ENCODE measurements around the gene FAM50A.

Gene FAM50A

DNA sequence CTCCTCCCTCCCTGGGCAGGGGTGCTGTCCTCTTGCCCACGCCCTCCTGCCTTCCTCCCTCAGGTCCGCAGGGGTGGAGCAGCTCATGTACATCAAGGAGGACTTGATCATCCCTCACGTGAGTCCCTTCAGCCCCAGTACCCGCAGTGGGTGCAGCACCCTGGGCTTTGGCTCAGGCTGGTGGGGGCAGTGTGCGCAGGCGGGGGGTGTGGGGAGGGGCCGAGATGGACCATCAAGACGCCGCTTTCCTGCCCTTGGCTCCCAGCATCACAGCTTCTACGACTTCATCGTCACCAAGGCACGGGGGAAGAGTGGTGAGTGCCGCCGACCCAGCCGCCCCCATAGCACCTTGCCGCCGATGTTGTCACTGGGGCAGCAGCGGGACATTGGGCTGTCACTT is 5.7 kb downstream of the FAM50A start:
- H3K4me1 Mint-ChIP-seq: peaks cover 10% of the 10 kb centered on the region
- no peaks in the 10 kb centered on the region for H3K27me3 Mint-ChIP-seq
- ATAC-seq (replicated peaks; ENCODE audit: extremely low read depth, poor library complexity, severe bottlenecking) (no peak), DNase-seq (ENCODE audit: low spot score in 2 of 2) (no peak)
- no peaks in the 10 kb centered on the region for H3K9me3 Mint-ChIP-seq
- H3K4me3 Mint-ChIP-seq: no peak overlapping the region
- no peak overlapping the region for H3K27ac Mint-ChIP-seq (ENCODE audit: low read depth)
- peaks cover 7% of the 10 kb centered on the region for H3K36me3 Mint-ChIP-seq (ENCODE audit: insufficient read depth)

DNA sequence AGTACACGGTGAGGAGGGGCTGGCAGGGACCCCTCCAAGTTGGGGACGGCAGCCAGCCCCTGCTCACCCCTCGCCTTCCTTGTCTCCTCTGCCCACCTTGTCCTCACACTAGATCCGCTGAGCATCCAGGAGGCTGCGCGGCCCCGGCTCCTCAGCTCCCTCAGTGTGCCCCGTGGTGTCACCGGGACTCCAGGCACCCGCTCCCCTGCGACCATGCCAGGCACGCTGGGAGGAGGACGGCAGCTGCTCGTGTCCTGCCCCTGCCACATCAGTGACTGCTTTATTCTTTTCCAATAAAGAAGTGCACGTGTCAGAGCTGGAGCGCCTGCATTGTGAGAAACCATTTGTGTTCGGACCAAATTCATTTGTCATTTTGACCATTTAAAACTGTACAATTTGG is 6.4 kb downstream of the FAM50A start:
- H3K27ac Mint-ChIP-seq (ENCODE audit: low read depth): no peak overlapping the region
- H3K4me1 Mint-ChIP-seq: peaks cover 10% of the 10 kb centered on the region
- H3K9me3 Mint-ChIP-seq: no peaks in the 10 kb centered on the region
- no peak overlapping the region for H3K4me3 Mint-ChIP-seq
- ATAC-seq (replicated peaks; ENCODE audit: extremely low read depth, poor library complexity, severe bottlenecking) (no peak), DNase-seq (ENCODE audit: low spot score in 2 of 2) (no peak)
- H3K27me3 Mint-ChIP-seq: no peaks in the 10 kb centered on the region
- peaks cover 7% of the 10 kb centered on the region for H3K36me3 Mint-ChIP-seq (ENCODE audit: insufficient read depth)

DNA sequence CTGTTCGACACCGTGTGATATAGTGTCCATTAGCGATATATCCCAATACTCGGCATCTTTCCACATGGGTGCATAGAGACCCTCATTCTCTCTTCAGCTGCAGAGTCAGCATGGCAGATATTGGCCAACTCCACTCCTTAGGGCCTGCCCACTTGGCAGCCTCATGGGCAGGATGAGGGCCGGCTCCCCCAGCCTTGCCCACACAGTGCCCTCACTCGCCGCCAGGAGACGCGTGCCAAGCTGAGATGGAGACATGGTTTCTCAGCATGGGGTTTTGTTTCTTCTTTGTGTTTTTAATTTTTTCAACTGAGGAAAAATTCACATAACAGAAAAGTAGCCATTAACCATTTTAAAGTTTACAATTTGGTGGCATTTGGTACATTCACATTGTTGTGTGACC is 8.9 kb downstream of the FAM50A start:
- Mint-ChIP-seq H3K9me3 (no peaks in the 10 kb centered on the region), H3K36me3 (ENCODE audit: insufficient read depth) (peaks cover 12% of the 10 kb centered on the region), H3K27me3 (no peaks in the 10 kb centered on the region), H3K4me3 (no peak overlapping the region), H3K27ac (ENCODE audit: low read depth) (no peak overlapping the region), H3K4me1 (peaks cover 7% of the 10 kb centered on the region)
- DNase-seq (ENCODE audit: low spot score in 2 of 2) (no peak), ATAC-seq (replicated peaks; ENCODE audit: extremely low read depth, poor library complexity, severe bottlenecking) (no peak)

DNA sequence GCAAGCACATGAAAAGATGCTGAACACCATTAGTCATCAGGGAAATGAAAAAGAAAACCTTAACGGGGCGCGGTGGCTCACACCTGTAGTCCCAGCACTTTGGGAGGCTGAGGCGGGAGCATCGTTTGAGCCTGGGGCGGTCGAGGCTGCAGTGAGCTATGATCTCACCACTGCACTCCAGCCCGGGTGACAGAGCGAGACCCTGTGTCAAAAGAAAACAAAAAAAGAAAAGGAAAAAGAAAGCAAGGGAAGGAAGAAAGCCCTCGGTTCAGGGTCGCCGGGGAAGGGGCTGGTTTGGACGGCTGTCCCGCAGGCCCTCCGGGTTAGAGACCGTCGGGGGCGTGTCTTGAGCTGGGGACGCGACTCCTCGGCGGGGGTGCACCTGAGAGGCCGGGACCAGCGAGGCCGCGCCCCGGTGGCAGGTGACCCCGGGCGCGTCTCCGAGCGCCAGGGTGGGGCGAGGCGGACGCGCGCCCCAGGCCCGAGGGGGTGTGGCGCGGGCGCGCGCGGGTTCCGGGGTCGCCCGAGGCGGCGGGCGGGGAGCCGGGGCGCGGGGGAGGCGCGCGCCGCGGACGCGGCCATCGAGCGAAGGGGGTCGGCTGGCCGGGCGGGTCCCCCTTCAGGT is 13.7 kb downstream of the FAM50A start:
- H3K4me3 Mint-ChIP-seq: peak overlapping the region; percentile 99
- peak; percentile 52 for ATAC-seq (replicated peaks; ENCODE audit: extremely low read depth, poor library complexity, severe bottlenecking)

DNA sequence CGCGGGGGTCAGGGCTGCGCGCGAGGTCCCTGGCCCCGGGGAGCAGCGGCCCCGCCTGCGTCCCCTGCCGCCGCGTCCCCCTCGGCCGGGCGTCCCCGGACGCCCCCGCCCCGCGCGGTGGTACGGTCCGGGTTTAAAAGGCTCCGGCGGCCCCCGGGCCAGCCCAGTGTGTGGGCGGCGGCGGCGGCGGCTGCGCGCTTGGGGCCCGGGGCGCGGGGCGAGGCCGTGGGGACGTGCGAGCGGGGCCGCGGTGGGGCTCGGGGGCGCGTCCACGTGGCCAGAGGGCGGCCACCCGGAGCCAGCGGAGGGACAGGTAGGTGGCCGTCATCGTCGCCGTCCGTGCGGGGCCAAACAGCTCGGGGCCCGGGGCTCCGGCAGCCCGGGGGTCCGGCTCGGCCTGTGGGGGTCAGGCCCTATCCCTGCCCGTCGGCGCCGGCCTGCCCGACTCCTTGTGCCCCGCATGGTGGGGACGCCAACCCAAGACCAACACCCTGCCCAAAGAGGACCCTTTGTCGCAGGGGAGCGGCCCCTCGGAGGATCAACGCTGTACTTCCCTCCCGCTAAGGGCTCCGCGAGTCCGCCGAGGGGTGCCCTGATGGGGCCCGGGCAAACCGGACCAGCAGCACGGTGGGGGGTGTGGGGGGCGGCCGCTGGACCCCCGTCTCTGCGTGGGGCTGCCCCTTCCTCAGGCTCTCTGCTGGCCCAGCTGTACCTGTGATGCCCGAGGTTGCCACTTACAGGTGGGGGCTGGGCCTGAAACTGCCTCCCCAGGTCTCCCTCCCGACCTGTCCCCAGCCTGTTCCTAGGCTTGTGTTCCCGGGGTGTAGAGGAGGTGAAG is 14.4 kb downstream of the FAM50A start, which contains the start of gene PLXNA3:
Gene PLXNA3 (plus strand): TSS at position 166 of the 838 bp plus-strand sequence. CDS start 1,903 bp downstream, outside the sequence.
- H3K27ac Mint-ChIP-seq (ENCODE audit: low read depth): peak within 1 kb of the TSS; percentile 97
- no peaks in the 10 kb centered on the region for H3K27me3 Mint-ChIP-seq
- H3K4me3 Mint-ChIP-seq: peak within 1 kb of the TSS; percentile 99
- peak; percentile 79 for ATAC-seq (replicated peaks; ENCODE audit: extremely low read depth, poor library complexity, severe bottlenecking)
- no peaks in the 10 kb centered on the region for H3K9me3 Mint-ChIP-seq
- DNase-seq (ENCODE audit: low spot score in 2 of 2): peak; percentile 43 to 54
- H3K36me3 Mint-ChIP-seq (ENCODE audit: insufficient read depth): peaks cover 9% of the 10 kb centered on the region
- peaks cover 18% of the 10 kb centered on the region for H3K4me1 Mint-ChIP-seq

More for the DNA sequence above, 13.7 kb downstream of the FAM50A start:
- H3K4me1 Mint-ChIP-seq: peaks cover 18% of the 10 kb centered on the region
- no peaks in the 10 kb centered on the region for H3K9me3 Mint-ChIP-seq
- no peaks in the 10 kb centered on the region for H3K27me3 Mint-ChIP-seq
- no peak for DNase-seq (ENCODE audit: low spot score in 2 of 2)
- H3K36me3 Mint-ChIP-seq (ENCODE audit: insufficient read depth): peaks cover 11% of the 10 kb centered on the region
- peak overlapping the region; percentile 97 for H3K27ac Mint-ChIP-seq (ENCODE audit: low read depth)

DNA sequence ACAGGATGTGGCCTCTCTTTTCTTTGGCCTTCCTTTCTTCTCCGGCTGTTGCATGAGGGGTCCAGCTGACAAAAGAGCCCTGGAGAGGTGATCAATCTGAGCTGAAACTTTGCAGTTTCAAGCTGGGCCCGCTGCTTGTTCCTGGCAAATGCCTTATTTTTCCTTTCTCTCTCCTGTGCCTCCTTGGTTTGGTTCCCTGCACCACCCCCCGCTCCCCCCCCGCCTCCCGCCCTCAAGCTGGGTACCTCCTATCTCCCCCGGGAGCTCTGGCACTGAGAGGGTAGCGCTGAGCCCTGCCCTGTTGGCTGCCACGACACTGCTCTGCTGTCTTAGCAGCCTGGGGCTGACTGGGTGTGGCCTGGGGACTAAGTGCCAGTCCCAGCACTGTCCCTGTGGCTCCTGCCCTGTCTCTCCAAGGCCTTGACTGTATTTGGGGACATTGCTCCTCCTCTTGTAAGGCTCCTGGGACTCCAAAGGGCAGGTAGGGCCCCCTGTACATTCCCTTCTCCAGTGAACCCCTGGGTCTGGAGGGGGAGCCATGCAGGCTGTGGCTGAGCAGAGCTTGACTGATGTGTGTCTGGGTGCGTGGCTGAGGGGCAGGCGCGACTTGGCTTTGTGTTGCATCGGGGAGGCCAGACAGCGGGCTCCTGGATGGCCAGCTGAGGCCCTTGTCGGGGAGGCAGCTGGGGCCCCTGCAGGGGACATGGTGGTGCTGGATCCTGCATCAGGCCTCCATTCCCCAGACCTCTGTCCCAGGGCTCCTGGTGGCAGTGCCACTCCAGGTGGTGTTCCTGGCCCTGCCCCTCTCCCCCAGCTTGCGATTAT is 15.2 kb downstream of the FAM50A start:
- H3K9me3 Mint-ChIP-seq: no peaks in the 10 kb centered on the region
- DNase-seq (ENCODE audit: low spot score in 2 of 2) (no peak), ATAC-seq (replicated peaks; ENCODE audit: extremely low read depth, poor library complexity, severe bottlenecking) (no peak)
- H3K36me3 Mint-ChIP-seq (ENCODE audit: insufficient read depth): peaks cover 9% of the 10 kb centered on the region
- peaks cover 18% of the 10 kb centered on the region for H3K4me1 Mint-ChIP-seq
- H3K27me3 Mint-ChIP-seq: no peaks in the 10 kb centered on the region
- peak overlapping the region; percentile 78 for H3K4me3 Mint-ChIP-seq
- H3K27ac Mint-ChIP-seq (ENCODE audit: low read depth): peak overlapping the region; percentile 57

DNA sequence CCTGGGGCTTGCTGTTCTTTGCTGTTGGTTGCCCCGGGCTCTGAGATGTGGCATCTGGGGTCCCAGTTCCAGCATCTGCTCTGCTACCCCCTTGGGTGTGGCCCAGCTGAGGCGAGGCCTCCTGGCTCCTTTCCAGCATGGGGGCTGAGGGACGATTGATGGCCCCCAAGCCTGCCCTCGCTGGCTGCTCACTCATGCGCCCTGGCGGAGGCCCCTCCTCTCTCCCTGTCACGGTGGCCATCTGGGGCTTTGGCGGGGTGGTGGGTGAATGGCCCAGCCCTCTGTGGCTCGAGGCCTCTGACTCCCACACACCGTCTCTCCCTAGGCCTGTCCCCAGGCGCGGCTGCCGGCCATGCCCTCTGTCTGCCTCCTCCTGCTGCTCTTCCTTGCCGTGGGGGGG is 15.9 kb downstream of the FAM50A start:
- H3K36me3 Mint-ChIP-seq (ENCODE audit: insufficient read depth): peaks cover 9% of the 10 kb centered on the region
- H3K27me3 Mint-ChIP-seq: no peaks in the 10 kb centered on the region
- H3K27ac Mint-ChIP-seq (ENCODE audit: low read depth): peak overlapping the region; percentile 65
- H3K9me3 Mint-ChIP-seq: no peaks in the 10 kb centered on the region
- no peak for DNase-seq (ENCODE audit: low spot score in 2 of 2)
- H3K4me1 Mint-ChIP-seq: peaks cover 18% of the 10 kb centered on the region
- peak overlapping the region; percentile 78 for H3K4me3 Mint-ChIP-seq
- no peak for ATAC-seq (replicated peaks; ENCODE audit: extremely low read depth, poor library complexity, severe bottlenecking)

DNA sequence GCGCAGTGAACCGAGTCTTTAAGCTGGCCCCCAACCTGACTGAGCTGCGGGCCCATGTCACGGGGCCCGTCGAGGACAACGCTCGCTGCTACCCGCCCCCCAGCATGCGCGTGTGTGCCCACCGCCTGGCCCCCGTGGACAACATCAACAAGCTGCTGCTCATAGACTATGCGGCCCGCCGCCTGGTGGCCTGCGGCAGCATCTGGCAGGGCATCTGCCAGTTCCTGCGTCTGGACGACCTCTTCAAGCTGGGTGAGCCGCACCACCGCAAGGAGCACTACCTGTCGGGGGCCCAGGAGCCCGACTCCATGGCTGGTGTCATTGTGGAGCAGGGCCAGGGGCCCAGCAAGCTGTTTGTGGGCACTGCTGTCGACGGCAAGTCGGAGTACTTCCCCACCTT is 16.4 kb downstream of the FAM50A start:
- H3K4me3 Mint-ChIP-seq: peak overlapping the region; percentile 78
- H3K36me3 Mint-ChIP-seq (ENCODE audit: insufficient read depth): peaks cover 9% of the 10 kb centered on the region
- peak overlapping the region; percentile 65 for H3K27ac Mint-ChIP-seq (ENCODE audit: low read depth)
- no peaks in the 10 kb centered on the region for H3K27me3 Mint-ChIP-seq
- DNase-seq (ENCODE audit: low spot score in 2 of 2) (no peak), ATAC-seq (replicated peaks; ENCODE audit: extremely low read depth, poor library complexity, severe bottlenecking) (no peak)
- no peaks in the 10 kb centered on the region for H3K9me3 Mint-ChIP-seq
- peaks cover 18% of the 10 kb centered on the region for H3K4me1 Mint-ChIP-seq

DNA sequence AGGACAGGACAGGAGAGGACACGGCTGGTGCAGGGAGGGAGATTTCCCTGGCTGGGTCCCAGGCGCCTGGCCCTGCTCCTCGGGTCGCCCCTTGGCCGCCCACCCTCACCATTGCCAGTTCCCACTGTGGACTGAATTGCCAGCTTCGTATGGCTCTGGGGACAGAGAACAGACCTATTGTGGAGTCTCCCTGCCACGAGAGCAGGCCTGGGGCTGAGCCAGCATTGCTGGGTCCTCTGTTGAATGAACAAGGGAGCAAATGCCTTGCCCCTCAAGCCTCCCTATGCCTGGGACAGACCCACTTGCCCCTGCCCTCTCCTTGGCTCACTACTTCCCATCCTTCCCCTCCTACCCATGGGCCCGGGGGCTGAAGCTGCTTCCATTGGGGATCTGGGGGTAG is 18.5 kb downstream of the FAM50A start:
- DNase-seq (ENCODE audit: low spot score in 2 of 2) (no peak), ATAC-seq (replicated peaks; ENCODE audit: extremely low read depth, poor library complexity, severe bottlenecking) (no peak)
- Mint-ChIP-seq H3K36me3 (ENCODE audit: insufficient read depth) (peaks cover 6% of the 10 kb centered on the region), H3K27ac (ENCODE audit: low read depth) (no peak overlapping the region), H3K4me3 (no peak overlapping the region), H3K27me3 (no peaks in the 10 kb centered on the region), H3K4me1 (peaks cover 14% of the 10 kb centered on the region), H3K9me3 (no peaks in the 10 kb centered on the region)

DNA sequence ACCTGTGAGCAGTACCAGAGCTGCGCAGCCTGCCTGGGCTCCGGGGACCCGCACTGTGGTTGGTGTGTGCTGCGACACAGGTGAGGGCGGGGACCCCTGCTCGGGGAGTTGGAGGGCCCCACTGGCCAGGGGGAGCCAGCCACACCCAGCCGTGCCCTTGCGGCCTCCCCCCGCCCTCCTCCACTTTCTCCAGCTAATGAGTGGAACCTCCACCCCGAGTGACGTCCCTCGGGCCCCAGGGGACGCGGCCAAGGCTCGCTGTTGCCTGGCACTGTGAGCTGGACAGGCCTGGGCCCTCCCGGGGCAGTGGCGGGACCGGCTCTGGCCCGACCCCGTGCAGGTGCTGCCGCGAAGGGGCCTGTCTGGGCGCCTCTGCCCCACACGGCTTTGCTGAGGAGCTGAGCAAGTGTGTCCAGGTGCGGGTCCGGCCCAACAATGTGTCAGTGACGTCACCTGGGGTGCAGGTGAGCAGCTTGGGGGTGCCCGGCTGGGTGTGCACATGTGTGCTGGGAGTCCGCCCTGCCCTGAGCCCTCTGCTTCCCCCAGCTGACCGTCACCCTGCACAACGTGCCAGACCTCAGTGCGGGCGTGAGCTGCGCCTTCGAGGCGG is 19.8 kb downstream of the FAM50A start:
- ATAC-seq (replicated peaks; ENCODE audit: extremely low read depth, poor library complexity, severe bottlenecking): no peak
- no peak overlapping the region for H3K27ac Mint-ChIP-seq (ENCODE audit: low read depth)

DNA sequence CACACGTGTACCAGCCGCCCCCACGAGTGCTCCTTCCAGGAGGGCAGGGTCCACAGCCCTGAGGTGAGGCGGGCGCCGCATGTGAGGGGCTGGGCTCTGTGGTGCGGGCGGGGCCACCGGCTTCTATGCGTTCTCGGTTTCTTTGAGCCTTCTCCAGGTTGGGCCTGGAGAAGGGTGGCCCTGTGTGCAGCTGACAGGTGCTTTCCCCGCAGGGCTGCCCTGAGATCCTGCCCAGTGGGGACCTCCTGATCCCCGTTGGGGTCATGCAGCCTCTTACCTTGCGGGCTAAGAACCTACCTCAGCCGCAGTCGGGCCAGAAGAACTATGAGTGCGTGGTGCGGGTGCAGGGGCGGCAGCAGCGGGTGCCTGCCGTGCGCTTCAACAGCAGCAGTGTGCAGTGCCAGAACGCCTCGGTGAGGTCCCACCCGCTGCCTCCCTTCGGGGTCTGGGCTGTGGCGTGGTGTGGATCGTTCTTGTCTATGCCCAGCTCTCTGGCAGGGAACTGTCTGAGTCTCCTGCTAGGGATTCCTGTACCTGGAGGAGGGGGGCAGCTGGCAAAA is 20.9 kb downstream of the FAM50A start:
- Mint-ChIP-seq H3K4me3 (no peak overlapping the region), H3K27ac (ENCODE audit: low read depth) (no peak overlapping the region), H3K4me1 (peaks cover 5% of the 10 kb centered on the region), H3K36me3 (ENCODE audit: insufficient read depth) (peaks cover 8% of the 10 kb centered on the region), H3K27me3 (no peaks in the 10 kb centered on the region), H3K9me3 (no peaks in the 10 kb centered on the region)
- ATAC-seq (replicated peaks; ENCODE audit: extremely low read depth, poor library complexity, severe bottlenecking) (no peak), DNase-seq (ENCODE audit: low spot score in 2 of 2) (no peak)

More for the DNA sequence above, 19.8 kb downstream of the FAM50A start:
- H3K36me3 Mint-ChIP-seq (ENCODE audit: insufficient read depth): peaks cover 6% of the 10 kb centered on the region
- no peaks in the 10 kb centered on the region for H3K27me3 Mint-ChIP-seq
- H3K4me1 Mint-ChIP-seq: peaks cover 11% of the 10 kb centered on the region
- H3K9me3 Mint-ChIP-seq: no peaks in the 10 kb centered on the region
- DNase-seq (ENCODE audit: low spot score in 2 of 2): no peak
- H3K4me3 Mint-ChIP-seq: no peak overlapping the region

DNA sequence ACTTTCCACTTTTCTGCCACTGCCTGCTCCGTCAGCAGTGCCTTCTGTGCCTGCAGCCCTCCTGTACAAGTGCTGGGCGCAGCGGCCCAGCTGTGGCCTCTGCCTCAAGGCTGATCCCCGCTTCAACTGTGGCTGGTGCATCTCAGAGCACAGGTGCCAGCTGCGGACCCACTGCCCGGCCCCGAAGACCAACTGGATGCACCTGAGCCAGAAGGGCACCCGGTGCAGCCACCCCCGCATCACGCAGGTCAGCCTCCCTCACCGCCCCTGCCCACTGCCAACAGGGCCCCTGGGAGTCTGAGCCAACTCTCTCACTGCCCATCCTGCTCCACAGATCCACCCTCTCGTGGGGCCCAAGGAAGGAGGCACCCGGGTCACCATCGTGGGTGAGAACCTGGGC is 21.7 kb downstream of the FAM50A start:
- H3K27me3 Mint-ChIP-seq: no peaks in the 10 kb centered on the region
- H3K4me3 Mint-ChIP-seq: no peak overlapping the region
- no peak overlapping the region for H3K27ac Mint-ChIP-seq (ENCODE audit: low read depth)
- no peaks in the 10 kb centered on the region for H3K9me3 Mint-ChIP-seq
- ATAC-seq (replicated peaks; ENCODE audit: extremely low read depth, poor library complexity, severe bottlenecking): no peak
- H3K4me1 Mint-ChIP-seq: no peaks in the 10 kb centered on the region
- H3K36me3 Mint-ChIP-seq (ENCODE audit: insufficient read depth): peaks cover 8% of the 10 kb centered on the region
- no peak for DNase-seq (ENCODE audit: low spot score in 2 of 2)

Measured in central memory CD8-positive, alpha-beta T cell (primary cell).